Stimulated activated CD4-positive, alpha-beta T cell treated with anti-CD3 and anti-CD28 coated beads, Interleukin-4, amount 100 ng/mL, for 1 hour (primary cell): Measurements from ENCODE around the gene OPALIN.
"Not testable (repeated sequence)": the region's sequence is repeated elsewhere in the genome, so short reads cannot be mapped to it uniquely, and the experiment has no call there.

Experiments
- DNase-seq: peaks from one replicate; pipeline ENCODE4 v3.0.0-alpha.2; 2020

The OPALIN gene

DNA sequence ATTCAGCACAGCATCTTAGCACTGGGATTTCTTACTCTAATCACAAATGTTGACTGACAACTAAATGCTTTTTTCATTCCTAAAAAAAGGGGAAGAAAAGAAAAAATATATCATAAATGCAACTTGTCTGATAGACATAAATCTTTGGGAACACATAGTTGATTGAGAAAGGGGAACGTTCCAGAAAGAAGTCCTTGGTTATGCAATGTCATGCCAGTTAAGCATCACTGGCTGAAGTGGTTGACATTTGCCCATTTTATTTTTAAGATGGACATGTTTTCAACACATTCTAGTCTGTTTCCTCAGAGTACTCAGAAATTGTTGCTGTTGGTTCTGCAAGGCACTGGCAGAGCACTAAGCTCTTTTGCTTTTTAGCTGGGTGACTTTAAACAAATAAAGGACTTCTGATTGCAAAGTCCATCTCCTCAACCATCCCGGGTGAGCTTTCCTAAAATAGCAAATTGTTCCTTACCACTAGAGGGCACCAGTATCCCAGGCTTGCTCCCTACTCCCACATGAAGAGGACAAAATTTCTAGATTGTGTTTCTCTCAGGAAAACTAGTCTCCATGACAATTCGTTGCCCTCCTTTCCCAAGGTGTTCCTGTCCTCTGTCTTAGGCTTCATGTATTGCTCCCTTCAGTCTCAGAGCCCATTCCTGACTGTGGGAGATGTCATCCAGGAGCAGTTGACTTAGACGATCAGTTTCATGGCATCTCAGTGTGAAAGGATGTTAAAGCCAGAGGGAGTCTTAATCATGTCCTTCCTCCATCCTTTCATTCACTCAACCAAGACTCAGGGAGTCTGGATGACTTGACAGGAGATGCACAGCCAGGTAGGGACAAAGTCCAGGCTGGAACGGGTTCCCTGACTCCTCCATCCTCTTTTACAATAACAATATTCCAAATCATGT is 23.9 kb downstream of the OPALIN start:
- DNase-seq = no peak

DNA sequence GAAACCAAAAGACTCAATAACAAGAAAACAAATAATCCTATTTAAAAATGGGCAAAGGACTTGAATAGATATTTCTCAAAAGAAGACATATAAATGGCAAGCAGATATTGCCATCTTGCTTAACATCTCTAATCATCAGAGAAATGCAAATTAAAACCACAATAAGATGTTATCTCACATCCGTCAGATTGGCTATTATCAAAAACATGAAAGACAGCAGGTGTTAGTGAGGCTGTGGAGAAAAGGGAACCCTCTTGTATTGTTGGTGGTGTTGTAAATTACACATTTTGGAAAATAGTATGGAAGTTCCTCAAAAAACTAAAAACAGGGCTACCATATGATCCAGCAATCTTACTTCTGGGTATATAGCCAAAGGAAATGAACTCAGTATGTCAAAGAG is 25.7 kb downstream of the OPALIN start:
- DNase-seq = no peak

GRCh38 chr10:96327462-96327861 is 31.3 kb downstream of the OPALIN start:
- no peak for DNase-seq

GRCh38 chr10:96325719-96326373 is 33.0 kb downstream of the OPALIN start:
- DNase-seq = no peak

- no peak for DNase-seq
These were observed 34.4 kb downstream of the OPALIN start for GRCh38 chr10:96324447-96324846.

GRCh38 chr10:96322275-96322674 is 36.5 kb downstream of the OPALIN start:
- DNase-seq = no peak

- no peak for DNase-seq
These were observed 37.0 kb downstream of the OPALIN start for GRCh38 chr10:96321822-96322221.

DNA sequence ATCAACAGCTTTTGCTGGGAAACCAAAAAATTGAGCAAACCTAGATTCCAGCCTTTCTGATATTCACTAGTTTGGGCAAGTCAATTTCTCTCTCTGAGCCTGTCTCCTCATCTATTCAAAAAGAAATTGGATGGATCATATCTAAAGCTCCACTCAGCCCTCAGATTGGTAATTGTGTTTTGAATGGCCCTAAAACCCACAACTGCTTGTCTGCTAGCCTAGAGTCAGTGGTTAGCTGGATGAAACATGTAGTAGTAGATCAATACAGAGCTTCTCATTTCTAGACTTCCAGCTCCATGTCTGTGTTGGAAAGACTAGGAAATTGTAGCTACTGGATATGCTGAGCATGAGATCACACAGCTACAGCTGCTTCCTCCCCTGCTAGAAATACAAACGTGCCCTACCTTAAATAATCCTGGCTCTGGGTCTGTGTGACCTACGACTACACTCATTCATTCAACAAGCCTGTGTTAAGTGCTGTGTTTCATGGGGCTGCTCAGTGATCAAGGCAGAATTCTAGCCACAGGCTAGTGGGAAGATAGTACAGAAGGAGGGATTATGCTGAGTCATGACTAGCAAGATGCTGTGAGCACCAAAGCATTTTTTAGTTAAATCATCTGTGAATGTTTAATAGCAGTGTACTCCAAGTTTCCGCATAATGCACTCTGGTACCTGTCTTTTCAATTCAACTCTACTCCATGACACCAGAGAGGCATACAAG is 38.9 kb downstream of the OPALIN start:
- DNase-seq = no peak

- no peak for DNase-seq
These were observed 41.6 kb downstream of the OPALIN start for GRCh38 chr10:96317067-96317833.

DNA sequence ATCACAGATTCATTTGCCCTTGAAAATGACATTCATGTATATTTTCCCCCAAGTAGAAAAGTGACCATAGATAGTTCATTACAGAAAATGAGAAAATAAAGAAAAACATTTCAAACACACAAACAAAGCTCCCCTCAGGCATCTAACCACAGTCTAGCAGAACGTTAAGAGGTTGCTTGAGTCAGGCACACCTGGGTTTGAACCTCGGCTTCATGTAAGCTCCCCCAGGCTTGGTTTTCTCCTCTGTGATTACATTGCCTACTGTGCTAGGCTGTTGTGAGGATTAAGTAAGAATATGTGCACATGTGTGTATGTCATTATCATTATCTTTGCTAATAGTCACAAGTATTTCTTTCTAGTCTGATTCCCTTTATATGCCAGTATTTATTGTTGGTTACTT is 45.5 kb downstream of the OPALIN start:
- no peak for DNase-seq

- DNase-seq = no peak
These were observed 47.6 kb downstream of the OPALIN start for GRCh38 chr10:96311180-96311715.

- no peak for DNase-seq
These were observed 48.5 kb downstream of the OPALIN start for GRCh38 chr10:96310321-96310669.

DNA sequence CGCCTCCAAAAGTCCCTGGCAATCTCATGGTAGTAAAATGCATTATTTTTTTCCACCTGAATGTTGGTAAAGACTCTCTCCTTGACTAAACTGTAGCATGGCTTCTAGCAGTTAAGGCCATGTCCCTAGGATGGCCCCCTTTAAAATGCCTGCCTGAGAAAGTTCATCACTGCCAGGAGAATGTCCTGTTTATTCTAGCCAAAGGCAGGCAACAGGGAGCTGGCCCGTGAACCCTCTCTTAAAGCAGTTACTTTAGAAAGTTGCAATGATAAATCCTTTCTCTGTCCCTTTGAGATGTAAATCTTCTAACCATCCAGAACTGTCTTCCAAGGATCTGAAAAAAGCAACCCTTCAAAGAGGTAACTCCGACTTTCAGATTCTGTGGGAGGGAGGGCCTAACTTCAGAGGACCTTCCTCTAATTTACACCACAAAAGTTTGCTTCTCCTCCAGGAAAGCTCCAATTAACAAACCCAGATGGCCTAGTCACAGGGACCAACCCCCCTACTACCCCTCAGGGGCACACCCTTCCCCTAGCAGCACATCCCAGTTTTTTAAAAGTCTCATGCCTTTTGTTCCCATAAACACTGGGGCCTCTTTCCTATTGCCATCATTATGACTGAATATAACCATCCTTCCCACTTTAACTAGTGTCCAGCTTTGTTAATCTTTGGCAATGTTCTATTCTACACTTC is 49.0 kb downstream of the OPALIN start:
- no peak for DNase-seq

DNA sequence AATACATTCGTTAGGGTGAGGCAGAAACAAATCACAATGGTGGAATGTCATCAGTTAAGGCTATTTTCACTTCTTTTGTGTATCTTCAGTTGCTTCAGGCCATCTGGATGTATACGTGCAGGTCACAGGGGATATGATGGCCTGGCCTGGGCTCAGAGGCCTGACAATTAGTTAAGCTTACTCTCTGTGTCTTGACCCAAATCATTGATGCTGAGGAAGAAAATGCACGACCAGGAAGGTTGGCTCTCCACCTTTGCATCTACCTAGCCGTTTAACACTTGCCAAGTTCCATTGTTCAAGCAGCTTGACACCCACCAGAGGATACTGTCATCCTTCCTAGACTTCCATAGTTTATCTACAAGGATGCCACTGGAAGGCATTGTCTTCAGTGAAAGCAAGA is 49.9 kb downstream of the OPALIN start:
- not testable (repeated sequence) for DNase-seq

DNA sequence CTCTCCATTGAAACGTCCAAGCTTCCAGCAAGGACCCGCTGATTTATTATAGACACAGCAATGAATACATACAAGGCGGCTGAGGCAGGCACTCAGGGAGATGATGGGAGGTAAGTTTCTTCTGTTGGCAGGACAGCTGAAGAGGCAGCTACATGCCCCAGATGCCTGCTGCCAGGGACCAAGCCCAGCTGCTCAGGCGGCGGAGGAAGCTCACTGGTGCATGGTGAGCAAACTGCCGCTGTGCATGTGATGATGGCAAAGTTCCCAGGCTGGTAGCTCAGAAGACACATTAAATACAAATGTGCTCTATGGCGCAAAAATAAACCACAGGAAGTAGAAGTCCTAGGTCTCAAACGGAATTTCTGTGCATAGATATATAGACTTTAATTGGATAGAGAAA is 52.3 kb downstream of the OPALIN start:
- no peak for DNase-seq

DNA sequence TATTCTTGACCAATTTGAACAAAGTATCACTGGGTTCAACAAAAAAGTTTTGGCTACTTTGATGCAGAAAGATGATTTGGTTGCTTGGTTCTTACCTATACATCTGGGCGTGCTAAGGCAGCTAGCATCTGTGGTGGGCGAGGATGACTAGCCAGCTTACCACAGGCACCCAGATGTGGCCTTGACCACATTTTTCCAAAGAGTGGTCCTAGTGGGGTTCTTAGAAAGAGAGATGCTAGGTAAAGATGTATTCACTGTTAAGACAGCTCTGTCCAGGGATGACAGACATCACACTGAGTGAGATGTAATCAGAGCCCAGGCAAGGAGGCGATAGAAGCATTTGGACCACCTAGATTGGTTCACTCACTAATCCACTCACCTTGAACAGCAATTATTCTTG is 53.8 kb downstream of the OPALIN start:
- DNase-seq = no peak

- DNase-seq = no peak
These were observed 54.6 kb downstream of the OPALIN start, which contains the start of gene DNTT for GRCh38 chr10:96304230-96304629. Gene DNTT (plus strand): TSS chr10:96304434. CDS start chr10:96304498, 64 bp downstream.

DNA sequence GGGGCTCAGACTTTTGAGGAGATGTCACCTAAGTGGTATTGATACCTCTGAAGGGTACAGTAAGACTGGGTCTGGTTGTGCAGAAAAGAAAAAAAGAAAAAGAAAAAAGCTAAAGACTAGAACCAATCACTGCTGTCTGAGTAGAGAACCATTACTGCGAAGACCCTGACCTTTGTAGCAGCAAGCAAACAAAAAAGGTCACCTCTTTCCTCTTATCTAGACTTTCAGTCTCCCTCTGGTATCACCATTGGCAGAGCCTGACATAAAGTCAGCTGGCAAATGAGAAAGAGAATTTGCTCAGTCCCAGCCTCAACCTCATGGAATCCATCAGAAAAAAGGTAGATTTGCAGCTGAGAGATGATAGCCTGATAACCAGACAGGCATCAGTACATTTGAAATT is 57.2 kb downstream of the OPALIN start:
- DNase-seq = no peak

DNA sequence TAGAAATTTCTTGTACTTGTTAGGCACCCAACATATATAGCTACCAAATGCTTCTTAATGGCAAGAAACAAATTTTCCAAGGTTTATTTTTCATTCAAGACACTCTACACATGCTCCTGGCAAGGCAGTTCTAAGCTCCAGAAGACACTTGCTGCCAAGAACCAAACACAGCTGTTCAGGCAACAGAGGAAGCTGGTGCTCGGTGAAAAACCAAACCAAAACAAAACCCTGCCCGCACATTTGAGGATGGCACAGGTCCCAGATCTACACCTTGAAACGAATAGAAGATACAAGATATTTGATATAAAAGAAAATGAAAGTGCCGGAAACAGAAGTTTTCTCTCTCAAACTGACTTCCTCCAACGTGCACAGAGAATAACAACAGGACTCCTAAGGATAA is 59.4 kb downstream of the OPALIN start:
- no peak for DNase-seq

- DNase-seq = no peak
These were observed 60.4 kb downstream of the OPALIN start for GRCh38 chr10:96298362-96298761.

DNA sequence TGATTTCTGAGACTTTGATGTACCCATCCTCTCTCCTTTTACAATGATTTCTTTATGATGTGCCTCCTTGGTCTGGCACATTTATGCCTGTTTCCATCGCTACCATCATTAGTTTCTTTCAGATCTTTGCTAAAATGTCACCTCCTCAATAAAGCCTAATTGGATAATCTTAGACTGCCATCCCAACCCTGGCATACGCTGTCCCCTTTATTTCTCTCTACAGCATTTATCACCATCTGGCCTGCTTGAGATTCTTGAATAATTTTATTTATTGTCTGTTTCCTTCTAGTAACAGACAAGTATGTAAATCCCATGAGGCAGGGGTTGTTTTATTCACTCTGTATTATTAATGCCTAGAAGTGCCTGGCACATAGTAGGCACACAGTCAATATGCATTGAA is 61.3 kb downstream of the OPALIN start:
- no peak for DNase-seq

- DNase-seq = no peak
These were observed 63.3 kb downstream of the OPALIN start for GRCh38 chr10:96295475-96295874.
